DMS79 (cell line): ENCODE data around the gene GSE1.
A peak's percentile ranks its signal among the peaks of the same experiment; 100 is the strongest.

Source experiments
- DNase-seq: peaks from one replicate; lab custom pipeline; 2025; lab: John Stamatoyannopoulos, UW

Gene GSE1

DNA sequence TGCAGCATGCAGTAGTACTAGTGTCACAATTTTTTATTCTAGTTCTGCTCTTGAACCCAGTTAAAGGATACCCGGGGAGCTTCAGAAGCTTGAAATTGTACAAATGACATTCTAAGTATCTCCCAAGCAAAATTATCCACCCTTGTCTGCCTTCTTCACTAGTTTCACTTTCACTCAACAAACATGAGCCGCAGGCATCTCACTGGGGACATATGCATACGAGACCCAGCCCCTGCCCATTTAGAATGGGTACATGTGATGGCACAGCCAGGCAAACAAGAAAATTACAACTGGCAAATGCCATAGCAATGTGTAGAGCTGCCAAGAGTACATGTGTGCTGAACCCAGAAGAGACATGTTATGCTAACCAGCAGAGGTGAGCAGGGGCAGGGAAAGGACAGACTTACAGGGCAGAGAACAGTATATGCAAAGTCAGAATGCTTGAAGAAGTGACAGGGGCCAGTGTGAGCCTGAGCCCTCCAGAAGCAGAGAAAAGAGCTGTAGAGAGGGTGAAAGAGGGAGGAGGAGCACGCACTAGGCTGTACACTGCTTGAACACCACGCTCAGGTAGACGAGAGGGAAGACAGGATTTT, 67.3 kb downstream of the GSE1 start:
- DNase-seq, result no peak

DNA sequence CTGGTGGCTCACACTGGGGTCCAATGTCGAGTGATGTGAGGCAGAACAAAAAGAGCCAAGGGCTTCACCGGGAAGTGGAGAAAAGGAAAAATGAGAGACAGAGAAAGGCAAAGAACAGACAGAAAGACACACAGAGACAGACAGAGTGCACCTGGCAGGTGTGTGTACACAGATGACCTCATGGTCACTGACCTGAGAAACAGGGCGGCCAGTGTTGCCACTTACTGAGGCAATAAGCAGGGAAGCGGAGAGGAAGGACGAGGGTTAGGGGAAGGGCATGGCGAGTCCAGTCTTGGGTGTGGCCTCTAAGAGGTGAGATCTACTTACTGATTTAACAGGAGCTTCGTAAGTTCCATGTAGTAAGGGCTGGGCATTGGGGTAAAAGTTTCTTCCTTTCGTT, 68.1 kb downstream of the GSE1 start:
- DNase-seq, result no peak

DNA sequence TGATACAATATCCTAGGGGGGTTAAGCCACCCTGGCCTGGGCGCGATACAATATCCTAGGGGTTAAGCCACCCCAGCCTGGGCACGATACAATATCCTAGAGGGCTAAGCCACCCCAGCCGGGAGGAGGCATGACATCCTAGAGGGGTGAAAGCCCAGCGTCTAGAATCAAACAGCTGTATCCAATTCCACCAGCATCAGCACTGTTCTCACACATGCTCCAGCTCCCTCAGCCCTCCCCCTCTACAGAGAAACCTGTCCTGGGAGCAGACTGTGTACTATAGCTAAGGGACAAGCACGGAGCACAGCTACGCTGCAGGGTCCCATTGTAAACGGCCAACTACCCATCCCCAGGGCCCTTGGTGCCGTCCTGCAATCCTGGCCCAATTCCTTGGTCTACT, 69.4 kb downstream of the GSE1 start:
- DNase-seq, result no peak

DNA sequence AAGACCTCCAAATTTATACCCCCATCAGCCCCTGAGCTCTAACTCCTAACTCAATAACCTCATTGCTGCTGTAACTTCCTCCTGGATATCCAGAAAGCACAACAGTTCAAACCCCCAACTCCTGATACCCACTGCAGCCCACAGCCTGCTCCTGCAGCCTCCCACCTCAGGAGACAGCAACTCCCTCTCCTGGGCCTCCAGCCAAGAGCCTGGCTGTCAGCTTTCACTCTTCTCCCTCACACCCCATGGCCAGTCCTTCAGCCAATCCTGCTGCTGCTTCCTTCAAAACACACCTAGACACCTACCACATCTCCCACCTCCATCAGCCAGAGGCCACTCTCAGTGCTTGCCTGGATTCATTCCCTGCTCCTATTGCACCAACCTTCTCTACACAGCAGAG, 70.2 kb downstream of the GSE1 start:
- DNase-seq, result peak; percentile 17

DNA sequence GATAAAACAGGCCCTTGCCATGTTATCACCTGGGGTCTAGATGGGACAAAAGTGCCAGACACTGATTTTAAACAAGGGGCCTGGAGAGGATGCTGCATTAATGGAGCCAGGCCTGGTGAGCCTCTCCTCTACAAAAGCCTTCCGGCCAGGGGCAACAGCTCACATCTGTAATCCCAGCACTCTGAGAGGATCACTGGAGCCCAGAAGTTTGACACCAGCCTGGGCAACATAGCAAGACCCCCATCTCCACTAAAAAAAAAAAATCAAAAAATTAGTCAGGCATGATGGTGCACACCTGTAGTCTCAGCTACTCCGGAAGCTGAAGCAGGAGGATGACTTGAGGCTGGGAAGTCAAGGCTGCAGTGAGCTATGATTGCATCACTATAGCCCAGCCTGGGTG, 72.1 kb downstream of the GSE1 start:
- DNase-seq, result no peak

DNA sequence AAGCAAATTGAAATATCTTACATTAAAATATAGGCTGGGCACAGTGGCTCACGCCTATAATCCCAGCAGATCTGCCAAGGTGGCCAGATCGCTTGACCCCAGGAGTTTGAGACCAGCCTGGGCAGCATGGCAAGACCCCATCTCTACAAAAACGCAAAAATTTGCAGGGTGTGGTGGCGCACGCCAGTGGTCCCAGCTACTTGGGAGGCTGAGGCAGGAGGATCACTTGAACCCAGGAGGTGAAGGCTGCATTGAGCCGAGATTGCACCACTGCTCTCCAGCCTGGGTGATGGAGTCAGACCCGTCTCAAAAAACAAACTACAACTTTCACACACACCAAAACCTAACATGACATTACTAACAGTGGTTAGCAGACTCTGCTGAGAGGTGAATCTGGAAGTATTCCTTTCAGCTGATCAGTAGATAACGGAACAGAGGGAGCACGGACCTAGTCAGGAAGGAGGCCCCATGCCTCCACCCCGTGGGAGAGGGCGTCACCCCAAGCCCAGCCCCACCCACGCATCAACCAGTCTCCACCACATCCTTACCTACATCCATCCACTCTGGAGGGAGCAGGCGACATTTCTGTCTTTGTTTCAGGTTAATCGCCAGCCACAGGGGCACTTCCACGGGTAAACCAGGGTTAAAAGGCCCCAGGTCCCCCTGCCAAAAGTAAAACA, 73.9 kb downstream of the GSE1 start:
- no peak for DNase-seq

DNA sequence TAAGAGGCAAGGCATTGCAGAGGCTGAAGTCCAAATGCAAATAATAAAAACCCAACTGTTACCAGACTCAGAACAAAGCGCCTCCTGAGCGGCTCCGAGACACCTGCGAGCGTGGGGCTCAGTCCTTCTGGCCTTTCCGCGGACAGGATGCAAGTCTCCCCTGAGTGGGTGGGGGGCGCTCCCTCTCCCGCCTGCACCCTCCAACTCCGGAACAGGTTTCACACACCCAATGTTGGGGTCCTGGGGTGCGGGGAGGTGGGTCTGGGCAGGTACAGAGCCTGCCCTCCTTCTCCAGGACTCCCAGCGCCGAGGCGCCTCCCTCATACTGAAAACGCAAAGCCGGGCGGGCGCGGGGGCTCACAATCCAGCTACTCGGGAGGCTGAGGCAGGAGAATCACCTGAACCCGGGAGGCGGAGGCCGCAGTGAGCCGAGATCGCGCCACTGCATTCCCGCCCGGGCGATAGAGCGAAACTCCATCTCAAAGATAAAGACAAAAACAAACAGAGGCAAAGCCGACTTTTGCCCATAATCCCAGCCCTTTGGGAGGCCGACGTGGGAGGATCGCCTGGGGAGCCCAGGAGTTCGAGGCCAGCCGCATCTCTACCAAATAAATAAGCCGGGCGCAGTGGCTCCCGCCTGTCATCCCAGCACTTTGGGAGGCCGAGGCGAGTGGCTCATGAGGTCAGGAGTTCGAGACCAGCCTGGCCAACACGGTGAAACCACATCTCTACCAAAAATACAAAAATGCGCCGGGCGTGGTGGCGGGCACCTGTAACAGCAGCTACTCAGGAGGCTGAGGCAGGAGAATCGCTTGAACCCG, 74.7 kb downstream of the GSE1 start:
- DNase-seq, result no peak

DNA sequence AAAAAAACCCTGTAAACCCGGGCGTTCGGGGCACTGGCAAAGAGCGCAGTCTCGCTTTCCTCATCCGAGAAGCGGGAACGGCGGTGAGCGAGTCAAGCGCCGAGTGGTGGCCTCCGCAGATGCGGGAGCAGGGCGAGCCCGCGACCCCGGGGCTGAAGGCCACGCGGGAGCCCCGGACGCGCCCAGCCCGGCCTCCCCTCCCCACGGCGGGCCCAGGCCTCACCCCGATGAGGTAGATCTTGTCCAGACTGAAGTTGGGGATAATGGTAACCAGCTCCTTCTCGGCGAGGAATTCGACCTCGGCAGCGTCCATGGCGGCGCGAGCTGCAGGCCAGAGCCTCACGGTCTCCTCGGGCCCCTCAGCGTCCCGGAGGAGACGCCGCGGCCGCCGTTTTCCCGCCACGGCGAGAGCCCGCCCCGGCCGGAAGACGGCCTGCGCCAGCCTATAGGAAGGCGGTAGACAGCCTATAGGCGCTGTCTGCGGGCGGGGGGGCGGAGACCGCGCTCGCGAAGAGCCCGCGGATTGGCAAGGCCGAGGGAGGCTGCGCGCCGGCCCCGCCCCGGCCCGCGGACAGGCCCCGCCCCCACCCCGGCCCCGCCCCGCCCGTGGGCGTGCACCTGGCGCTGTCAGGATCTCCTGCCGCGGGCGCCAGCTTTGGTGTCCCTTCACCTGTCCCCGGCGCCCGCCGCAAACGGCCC, 75.6 kb downstream of the GSE1 start, which contains the start of gene GINS2:
TSS of gene GINS2 (minus strand) at position 369 of the 699 bp plus-strand sequence. CDS start at position 313, 56 bp downstream.
- DNase-seq, result peak; percentile 59

DNA sequence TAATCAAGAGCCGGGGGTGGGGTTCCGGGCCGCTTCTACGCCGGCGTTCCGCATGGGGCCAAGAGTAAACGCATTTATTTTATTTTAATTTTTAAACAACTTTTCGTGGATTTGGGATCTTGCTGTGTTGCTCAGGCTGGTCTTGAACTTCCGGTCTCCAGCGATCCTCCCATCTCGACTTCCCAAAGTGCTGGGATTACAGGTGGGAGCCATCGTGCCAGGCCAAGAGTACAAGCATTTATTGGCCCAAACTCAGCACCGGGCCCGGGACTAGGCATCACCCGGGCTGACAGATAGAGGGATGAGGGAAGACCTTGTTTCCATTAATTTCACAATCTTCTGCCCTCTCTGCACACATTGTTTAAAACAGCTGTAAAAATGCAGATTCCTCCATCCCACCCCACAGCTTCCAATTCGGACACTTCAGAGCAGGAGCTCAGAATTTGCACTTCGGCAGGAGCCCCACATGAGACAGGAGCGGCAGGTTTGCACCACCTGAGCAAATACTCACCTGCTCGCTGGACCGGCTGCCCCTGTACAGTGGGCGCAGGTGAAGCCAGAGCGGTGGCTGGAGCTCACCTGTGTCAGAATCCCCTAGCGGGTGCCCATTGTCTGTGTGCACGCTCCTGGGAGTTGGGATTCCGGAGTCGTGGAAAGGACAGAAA, 76.3 kb downstream of the GSE1 start:
- DNase-seq, result no peak

DNA sequence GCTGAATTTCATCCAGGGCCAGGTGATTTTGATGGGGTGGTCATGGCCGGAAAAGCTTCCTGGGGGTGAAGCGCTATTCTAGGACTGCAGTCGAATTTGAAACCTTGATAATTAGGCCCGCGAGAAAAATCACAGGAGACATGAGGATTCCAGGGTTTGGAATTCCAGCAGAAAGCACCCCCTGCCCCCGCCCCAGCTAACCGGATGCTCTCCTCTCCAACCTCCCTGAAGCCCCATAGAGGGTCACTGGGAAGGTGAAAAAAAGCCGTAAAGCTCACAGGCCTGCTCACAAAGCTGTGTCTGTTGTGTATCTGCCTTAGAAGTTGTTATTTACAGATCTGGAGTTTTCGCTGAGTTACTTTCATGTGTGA, 76.8 kb downstream of the GSE1 start:
- DNase-seq, result no peak

DNA sequence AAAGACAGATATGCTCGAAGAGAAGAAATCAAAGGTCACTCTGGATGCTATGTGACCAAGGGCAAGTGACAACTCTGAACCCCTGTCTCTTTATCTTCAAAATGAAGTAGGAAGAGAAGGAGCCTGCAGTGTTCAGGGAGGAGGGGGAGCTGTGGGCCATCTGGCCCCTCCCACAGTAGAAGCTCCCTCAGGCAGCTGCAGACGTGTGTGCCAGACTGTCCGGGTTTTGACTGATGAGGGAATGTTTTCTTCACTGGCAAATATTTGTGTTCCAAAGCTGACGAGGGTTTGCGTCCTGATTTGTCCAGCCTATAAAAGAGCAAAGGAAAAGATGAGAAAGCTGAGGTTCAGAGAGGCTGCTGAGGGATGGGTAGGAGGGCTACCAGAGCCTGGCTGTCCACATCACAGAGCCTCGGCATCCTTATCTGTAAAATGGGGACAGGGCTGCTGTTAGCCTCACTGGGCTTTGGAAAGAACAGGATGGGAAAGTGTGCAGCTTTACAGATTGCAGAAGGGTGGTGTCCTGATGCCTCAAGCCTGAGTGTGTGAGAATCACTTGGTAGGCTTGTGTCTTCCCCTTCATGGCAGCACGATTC, 77.4 kb downstream of the GSE1 start:
- peak; percentile 52 for DNase-seq

DNA sequence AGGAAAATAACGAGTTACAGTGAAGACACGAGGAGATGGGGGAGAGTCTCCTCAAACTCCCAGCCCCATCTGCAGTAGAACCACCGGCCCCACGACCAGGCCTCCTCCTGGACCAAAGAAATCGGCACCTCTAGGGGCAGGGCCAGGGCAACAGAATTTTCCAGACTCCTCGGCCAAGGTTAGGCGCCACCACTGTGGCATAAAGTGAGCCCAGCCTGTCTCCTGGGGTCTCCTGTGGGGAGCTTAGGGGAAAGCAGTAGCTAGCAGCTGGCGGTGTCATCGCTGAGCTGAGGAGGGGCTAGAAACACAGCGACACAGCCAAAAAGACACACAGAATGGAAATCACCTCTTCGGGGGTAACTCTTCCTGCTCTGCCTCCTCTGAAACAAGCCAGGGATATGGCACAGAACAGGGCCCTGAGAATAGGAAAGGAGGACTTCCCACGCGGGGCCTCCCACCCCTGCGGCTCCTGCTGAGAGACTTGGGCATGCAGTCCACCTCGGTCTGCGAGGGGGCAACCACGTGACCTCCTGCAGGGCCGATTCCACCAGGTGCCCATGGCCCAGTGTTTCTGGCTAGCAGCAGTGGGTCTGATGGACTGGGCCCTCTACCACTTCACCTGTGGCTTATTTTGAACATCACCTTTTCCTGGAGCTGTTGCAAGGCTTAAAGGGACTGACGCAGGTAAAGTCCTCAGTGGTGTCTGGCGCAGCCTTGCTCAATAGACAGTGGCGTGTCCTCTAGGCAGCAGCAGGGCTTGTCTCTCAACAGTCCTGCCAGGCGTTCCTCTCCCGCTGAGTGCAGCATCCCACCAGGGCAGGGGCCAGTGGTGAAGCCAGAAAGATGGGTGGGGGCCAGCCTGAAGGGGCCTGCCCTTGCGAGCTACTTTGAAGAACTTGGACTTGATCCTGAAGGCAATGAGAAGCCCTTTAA, 82.3 kb downstream of the GSE1 start:
- no peak for DNase-seq

DNA sequence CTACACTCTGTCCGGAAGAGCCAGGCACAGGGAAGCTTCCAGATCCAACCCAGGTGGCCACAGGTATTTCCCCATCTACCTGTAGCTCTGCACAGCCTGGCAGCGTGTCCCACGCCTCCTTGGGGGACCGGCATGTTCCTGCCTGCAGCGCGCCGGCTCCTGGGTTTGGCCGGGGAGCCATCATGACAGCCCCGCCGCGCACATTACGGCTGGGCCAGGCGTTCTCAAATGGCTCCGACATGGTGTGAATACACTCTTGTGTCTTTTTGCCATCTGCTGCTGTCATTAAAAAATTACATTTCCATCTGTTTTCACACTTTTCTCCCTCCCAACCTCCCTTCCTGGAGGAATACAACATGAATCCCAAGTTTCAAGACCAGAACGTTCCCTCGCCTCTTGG, 83.7 kb downstream of the GSE1 start:
- DNase-seq, result no peak

DNA sequence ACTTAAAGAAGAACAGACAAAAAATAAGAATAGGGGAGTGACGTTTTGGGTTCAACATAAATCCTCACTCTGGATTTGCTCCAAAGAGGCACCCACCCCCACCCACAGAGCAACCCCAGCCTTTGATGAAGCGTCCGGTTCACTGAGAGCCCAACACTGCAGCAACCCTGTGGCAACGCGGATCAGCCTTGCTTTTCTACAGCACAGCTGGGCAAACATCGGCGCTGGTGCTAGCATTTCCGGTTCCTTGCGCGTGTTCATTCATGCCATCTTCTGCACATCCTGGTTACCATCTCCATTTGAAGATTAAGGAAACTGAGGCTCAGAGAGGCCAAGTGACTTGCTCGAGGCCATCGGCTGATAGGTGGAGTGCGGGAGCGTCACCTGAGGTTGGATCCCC, 84.3 kb downstream of the GSE1 start:
- no peak for DNase-seq

DNA sequence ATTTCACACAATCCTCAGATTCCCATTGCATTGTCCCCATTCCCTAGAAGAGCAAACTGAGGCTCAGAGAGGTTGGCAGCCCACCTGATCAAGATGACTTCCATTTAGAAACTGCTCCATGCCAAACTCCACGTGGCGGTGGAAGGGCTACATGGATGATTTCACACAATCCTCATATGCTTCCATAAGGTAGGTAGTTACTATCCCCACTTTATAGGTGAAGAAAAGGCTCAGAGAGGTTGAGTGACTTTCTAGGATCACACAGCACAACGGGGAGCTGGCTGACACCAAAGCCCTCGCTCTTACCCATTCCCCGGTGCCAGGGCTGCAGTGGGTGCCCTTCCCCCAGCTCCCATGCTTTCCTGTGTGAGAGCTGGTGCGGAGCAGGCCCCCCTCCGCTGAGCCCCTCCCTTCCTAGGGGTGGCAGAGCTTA, 85.4 kb downstream of the GSE1 start:
- DNase-seq, result no peak

DNA sequence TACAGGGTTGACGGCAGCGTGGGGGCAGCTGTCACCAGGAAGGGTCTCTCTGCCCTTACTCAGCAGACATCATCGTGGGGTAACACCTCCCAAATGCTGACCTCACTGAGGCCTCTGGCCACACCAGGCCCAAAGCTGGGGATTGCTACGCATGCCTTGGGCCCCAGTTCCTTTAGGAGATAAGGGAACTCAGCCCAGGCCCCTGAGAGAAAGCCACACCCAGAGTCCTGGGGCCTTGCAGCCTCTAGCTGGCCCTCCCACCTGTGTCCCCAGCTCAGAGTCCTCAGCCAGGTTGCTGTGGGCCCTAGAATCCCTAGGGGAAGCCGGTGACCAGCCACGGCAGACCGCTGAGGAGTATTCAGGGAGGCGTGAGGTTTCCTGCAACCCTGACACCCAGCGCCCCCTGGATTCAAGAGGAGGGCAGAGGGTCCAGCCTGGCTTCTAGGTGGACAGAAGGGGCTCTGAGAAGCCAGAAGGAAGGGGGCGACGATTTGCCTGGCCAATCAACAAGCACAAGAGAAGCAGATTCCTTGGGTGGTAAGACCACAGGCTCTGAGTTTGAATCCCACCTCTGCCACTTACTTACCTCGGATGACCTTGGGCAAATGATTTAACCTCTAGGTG, 85.9 kb downstream of the GSE1 start:
- no peak for DNase-seq

DNA sequence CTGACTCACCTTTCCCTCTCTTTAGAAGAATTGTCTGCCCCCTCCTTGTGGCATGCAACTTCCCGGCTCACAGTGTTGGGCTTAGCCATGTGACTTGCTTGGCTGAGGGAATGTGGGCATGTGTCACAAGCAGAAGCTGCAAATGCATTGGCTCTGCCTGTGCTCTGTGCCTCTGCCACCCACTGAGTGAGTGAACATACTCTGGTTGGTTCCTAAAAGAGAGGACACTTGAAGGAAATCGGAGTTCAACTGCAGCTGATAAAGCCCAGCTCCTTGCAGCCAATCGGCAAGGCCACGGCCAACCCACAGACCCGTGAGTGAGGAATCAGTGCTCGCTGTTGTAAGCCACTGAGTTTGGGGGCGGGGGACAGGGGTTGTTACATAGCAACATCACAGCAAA, 86.5 kb downstream of the GSE1 start:
- DNase-seq, result no peak

DNA sequence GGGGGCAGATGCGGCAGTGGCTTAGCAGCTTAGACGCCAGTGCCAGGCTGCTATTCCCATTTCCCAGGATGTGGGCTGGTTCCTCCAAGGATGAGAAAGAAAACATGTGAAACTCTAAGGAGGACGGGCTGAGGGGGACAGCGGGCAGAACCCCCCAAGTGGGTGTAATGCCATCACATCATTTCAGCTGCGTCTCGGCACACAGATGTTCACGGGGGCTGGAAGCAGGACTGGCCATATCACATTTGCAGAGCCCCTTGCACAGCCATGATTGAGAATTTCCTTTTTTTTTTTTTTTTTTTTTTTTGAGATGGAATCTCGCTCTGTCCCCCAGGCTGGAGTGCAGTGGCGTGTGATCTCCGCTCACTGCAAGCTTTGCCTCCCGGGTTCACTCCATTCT, 90.9 kb downstream of the GSE1 start:
- no peak for DNase-seq

DNA sequence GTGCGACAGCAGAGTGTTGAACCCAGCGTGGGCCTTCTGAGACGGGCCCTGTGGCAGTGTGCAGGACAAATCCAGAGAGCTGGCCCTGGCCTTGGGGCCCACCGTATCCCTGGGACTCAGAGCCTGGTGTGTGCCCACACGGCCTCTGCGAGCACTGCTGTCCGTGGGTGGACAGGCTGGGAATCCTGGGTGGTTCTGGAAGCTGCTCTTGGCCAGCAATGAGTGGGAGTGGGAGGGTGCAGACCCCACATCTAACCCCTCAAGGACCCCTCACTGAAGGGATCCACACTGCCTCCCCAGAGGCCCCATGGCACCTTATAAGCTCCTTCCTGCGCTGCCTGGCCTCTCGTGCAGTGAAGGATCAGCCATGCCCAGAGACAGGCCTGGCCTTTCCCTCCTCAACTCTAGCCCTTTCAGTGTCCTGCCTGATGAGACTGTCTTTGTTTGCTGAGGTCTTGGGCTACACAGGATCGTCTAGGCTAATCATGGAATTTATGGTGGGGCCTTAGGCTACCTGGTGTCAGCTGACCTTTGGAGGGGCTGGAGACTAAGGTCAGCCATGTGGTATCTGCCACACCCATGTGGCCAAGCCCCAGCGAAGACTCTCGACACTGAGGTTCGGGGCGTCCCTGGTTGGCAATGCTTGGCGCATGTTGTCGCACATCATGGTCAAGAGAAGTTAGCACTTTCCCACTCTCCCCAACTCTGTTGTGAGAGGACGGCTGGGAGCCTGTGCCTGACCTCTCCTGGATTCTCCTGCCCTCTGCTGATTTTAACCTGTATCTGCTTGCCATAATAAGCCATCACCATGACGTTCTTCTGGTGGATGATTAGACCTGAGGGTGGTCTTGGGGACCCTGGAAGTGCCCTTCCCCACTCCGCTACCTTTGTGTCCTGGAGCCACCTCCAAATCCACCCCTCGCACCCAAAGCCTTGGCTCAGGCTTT, 92.1 kb downstream of the GSE1 start:
- no peak for DNase-seq
